Neuron (in vitro differentiated cells): ENCODE results near the gene PRLR.
"Not testable (repeated sequence)": the region's sequence is repeated elsewhere in the genome, so short reads cannot be mapped to it uniquely, and the experiment has no call there.

ENCODE experiments used
- H2AFZ ChIP-seq: one replicate; pipeline ENCODE4 v1.6.1; 2013; ENCODE audit warnings: low read depth, mild to moderate bottlenecking, inconsistent platforms, low read length, moderate library complexity
- H3K27me3 ChIP-seq: one replicate; pipeline ENCODE4 v1.6.1; 2013; ENCODE audit warnings: low read length; ENCODE audit not compliant: insufficient read depth
- H3K36me3 ChIP-seq: one replicate; pipeline ENCODE4 v1.6.1; 2013; ENCODE audit warnings: low read length; ENCODE audit not compliant: insufficient read depth
- H3K4me1 ChIP-seq: one replicate; pipeline ENCODE4 v1.6.1; 2013; ENCODE audit warnings: low read length; ENCODE audit not compliant: insufficient read depth
- H3K4me3 ChIP-seq: 2 replicates; pipeline ENCODE4 v1.5.1; 2013; ENCODE audit warnings: mild to moderate bottlenecking, low read length, moderate library complexity
- H3K9me3 ChIP-seq: one replicate; pipeline ENCODE4 v1.6.1; 2013; ENCODE audit warnings: low read length

Gene PRLR

DNA sequence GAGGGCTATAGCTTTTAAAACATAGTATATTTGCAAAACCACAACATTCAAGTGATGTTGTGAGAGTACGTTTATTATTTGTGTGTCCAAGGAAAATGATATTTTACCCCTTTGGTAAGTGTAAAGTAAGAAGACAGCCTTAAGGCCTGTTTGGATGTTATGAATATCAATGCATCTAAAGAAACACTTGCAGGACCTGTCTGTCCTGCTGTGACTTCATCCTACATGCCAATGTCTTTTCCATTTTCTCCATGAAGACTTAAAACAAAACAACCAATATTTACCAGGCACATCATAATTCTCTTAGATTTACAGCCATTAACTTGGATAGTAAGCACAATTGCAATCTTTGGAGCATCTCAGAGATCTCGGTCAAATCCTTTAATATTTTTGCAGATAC is 29.0 kb downstream of the PRLR start:
- H3K9me3 ChIP-seq: no peaks in the 10 kb centered on the region
- no peaks in the 10 kb centered on the region for H3K27me3 ChIP-seq
- no peak overlapping the region for H3K4me3 ChIP-seq
- H3K36me3 ChIP-seq: no peaks in the 10 kb centered on the region
- no peak overlapping the region for H2AFZ ChIP-seq
- peaks cover 4% of the 10 kb centered on the region for H3K4me1 ChIP-seq

DNA sequence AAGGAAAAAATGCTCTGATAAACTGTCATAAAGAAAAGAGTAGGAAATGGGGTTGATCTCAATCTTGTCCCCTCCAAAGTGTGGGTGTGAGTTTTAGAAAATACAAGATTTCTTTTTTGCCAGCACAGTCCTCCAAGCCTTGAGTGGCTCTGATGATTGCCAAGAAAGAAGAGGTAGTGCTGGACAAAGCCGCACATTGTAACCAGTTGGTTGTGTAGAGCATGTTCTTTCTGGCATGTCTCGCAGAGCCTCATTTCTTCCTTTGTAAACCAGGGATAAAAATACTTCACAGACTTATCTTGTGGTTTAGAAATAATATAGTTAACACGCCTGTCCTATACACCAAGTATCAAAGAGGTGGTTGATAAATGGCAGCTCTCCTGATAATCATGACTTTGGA is 30.4 kb downstream of the PRLR start:
- H3K27me3 ChIP-seq: no peaks in the 10 kb centered on the region
- no peak overlapping the region for H2AFZ ChIP-seq
- H3K36me3 ChIP-seq: no peaks in the 10 kb centered on the region
- no peaks in the 10 kb centered on the region for H3K9me3 ChIP-seq
- peaks cover 4% of the 10 kb centered on the region for H3K4me1 ChIP-seq
- H3K4me3 ChIP-seq: no peak overlapping the region

DNA sequence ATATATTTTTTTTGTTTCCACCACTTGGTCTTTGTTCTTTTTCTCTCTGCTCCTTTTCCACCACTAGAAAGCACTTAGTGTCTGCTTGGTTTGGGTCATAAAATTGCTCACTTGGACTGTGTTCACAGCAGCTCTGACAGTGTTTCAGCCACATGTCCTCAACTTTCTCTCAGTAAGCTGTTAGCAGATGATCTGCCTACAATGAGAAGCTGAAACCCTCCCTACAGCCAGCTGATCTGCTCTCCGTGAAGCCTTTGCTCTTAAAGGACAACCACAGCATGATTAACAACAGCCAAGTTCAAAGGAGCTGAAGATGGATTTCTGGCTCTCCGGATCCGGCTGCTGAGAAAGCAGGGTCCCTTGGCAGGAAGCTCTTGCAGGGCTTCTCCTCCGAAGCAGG is 31.6 kb downstream of the PRLR start:
- Histone ChIP-seq H3K4me1 (peaks cover 4% of the 10 kb centered on the region), H2AFZ (peak overlapping the region; percentile 27), H3K36me3 (no peaks in the 10 kb centered on the region), H3K27me3 (no peaks in the 10 kb centered on the region), H3K4me3 (no peak overlapping the region), H3K9me3 (no peaks in the 10 kb centered on the region)

DNA sequence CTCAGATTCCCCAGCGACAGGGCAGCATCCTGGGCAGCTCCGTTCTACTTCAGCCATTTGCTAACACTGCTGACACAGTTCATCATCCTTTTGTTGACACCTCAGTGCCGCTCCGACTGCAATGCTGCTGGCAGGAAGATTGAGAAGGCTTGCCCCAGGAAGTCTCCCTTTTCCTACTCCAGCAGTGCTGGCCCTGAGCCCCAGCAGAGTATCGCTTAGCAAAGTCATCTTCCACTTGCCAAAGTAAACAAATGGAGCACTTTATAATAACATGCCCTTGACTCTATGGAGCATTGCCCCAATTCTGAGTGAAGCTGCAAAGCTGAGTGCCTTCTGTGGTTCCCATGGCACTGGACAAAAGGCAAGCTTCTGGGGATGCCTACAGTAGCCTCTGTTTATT is 32.2 kb downstream of the PRLR start:
- no peak overlapping the region for H3K4me3 ChIP-seq
- no peaks in the 10 kb centered on the region for H3K9me3 ChIP-seq
- H3K27me3 ChIP-seq: no peaks in the 10 kb centered on the region
- H3K4me1 ChIP-seq: peaks cover 4% of the 10 kb centered on the region
- no peaks in the 10 kb centered on the region for H3K36me3 ChIP-seq
- no peak overlapping the region for H2AFZ ChIP-seq

DNA sequence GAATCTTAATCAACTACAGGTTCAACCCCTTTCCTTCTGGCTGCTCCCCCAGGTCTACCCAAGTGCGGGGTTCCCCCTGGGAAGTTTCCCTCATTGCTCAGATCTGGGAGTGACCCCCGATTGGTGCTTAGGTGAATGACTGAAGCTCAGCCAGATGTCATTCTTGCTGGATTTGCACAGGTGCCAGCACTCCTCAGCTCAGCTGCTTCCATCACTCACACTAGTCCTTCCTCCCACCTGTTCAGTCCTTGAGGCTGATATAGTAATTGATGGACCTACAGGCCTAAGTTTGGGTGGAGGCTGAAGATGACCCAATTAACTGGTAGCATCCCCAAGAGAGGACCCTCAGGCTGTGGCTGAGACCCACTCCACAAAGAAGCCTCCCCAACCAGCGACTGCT is 32.9 kb downstream of the PRLR start:
- no peak overlapping the region for H2AFZ ChIP-seq
- H3K9me3 ChIP-seq: no peaks in the 10 kb centered on the region
- no peaks in the 10 kb centered on the region for H3K27me3 ChIP-seq
- peaks cover 4% of the 10 kb centered on the region for H3K4me1 ChIP-seq
- no peaks in the 10 kb centered on the region for H3K36me3 ChIP-seq
- H3K4me3 ChIP-seq: no peak overlapping the region

DNA sequence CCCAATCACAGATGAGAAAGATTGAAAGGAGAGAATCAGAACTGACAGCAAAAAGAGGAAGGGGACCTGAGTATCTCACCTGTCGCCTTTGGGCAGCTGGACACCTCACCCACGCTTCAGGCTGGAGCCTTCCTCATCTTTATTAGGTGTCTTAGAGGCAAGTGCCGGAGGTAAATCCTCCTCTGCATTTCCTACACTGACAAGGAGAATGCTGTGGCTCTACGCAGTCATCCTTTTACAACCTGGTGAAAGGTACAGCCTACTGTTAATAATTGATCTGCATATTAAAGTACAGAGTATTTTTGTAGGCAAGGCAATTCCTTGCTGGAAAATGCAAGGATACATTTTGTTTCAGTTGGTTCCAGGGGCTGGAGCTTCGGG is 34.8 kb downstream of the PRLR start:
- Histone ChIP-seq H3K9me3 (no peaks in the 10 kb centered on the region), H3K4me3 (no peak overlapping the region), H3K36me3 (no peaks in the 10 kb centered on the region), H3K27me3 (no peaks in the 10 kb centered on the region), H2AFZ (no peak overlapping the region), H3K4me1 (peaks cover 4% of the 10 kb centered on the region)

DNA sequence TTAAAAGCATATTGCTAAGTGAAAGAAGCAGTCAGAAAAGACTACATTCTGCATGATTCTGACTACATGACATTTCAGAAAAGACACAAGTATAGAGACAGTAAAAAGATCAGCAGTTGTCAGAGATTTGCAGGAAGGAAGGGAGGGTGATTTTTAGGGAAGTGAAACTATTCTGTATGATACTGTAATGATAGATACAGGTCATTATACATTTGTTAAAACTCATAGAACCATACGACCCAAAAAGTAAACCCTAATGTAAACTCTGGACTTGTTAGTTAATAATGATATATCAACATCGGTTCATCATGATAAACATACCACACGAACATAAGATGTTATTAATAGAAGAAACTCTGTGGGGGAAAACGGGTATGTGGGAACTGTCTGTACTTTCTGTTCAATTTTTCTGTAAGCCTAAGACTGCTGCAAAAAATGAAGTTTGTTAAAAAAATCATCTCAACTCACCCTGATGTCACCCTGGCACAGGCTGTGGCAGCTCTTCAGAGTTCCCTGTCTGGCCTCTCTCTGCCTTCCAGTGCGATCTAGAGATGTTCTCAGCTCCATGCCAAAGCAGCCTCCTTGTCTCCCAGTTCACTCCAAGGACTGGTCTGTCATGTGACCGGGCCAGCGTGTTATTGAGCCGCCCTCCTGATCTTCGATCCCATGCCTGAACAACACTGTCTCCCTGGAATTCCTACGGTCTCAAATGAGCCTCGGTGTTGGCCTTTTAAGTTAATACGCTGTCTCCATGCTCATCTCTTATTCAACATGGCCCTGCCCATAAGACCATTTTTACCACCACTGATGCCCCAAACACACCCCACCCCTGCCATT is 35.4 kb downstream of the PRLR start:
- H3K4me3 ChIP-seq: no peak overlapping the region
- H3K9me3 ChIP-seq: no peaks in the 10 kb centered on the region
- no peak overlapping the region for H2AFZ ChIP-seq
- H3K27me3 ChIP-seq: no peaks in the 10 kb centered on the region
- peaks cover 4% of the 10 kb centered on the region for H3K4me1 ChIP-seq
- no peaks in the 10 kb centered on the region for H3K36me3 ChIP-seq

DNA sequence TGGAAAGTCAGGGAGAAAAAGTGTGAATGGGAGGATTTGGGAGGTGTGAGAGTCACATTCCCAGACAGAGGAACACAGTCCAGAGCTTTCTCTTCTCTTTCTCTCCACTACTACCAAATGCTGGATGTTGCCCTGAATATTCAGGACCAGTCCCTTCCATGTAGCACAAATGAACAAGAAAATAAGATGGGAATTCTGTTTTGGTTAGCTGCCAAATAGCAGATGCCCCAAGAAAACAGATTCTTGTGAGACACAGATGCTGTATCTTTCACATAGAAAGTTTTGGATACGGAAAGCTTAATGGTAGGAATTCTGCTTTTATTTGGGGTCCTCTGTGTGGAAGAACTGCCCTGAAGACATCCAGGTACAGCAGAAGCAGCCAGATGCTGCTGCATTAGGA is 37.8 kb downstream of the PRLR start:
- Histone ChIP-seq H3K4me1 (no peaks in the 10 kb centered on the region), H3K9me3 (no peaks in the 10 kb centered on the region), H3K4me3 (no peak overlapping the region), H2AFZ (no peak overlapping the region), H3K36me3 (no peaks in the 10 kb centered on the region), H3K27me3 (peaks cover 3% of the 10 kb centered on the region)

DNA sequence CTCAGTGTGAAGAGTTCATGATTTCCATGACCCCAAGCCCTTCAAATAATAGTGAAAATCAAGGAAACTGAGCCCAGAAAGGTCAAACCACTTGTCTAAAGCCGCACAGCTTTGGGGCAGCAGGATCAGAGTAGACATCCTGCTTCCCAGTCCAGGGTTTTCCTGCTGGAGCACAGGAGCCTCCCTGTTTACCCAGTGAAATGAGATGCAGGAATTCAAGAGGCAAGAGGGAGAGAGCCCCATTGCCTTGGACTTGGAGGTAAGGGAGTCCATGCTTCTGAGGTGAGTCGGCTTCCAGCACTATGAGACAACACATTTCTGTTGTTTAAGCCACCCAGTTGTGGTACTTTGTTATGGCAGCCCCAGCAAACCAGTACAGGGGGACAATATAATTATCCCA is 40.5 kb downstream of the PRLR start:
- H3K36me3 ChIP-seq, H3K9me3 ChIP-seq, H3K27me3 ChIP-seq: not testable (repeated sequence)

DNA sequence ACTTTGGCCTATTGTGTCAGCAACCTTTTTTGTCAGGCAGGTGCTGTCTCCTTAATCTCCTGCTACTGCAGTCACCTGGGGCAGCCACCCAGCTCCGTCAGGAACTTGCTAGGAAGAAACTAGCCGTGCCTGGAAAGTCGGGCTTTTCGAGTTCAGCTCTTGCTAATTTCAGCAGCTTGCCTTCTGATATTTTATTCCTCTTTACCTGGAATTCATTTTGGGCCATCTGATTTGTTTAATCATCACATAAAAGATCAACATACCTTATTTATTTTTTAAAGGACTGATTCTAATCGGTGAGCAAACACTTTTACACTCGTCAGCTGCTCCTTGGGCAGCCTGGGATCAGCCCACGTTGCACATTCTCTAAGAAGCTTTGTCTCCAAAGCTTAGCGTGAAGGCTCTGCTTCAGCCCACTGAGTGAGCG is 42.2 kb downstream of the PRLR start:
- Histone ChIP-seq H3K36me3 (no peaks in the 10 kb centered on the region), H3K27me3 (peaks cover 3% of the 10 kb centered on the region), H3K4me3 (no peak overlapping the region), H3K9me3 (no peaks in the 10 kb centered on the region), H3K4me1 (no peaks in the 10 kb centered on the region), H2AFZ (no peak overlapping the region)

More for the DNA sequence above, 40.5 kb downstream of the PRLR start:
- H3K4me3 ChIP-seq, H2AFZ ChIP-seq, H3K4me1 ChIP-seq: not testable (repeated sequence)

DNA sequence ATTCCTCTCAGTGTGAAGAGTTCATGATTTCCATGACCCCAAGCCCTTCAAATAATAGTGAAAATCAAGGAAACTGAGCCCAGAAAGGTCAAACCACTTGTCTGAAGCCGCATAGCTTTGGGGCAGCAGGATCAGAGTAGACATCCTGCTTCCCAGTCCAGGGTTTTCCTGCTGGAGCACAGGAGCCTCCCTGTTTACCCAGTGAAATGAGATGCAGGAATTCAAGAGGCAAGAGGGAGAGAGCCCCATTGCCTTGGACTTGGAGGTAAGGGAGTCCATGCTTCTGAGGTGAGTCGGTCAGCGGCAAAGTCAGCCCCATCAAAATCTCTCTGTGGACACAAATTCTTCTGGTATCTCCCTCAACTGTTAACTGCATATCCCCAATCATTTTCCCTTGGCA is 42.7 kb downstream of the PRLR start:
- H3K4me3 ChIP-seq, H3K27me3 ChIP-seq, H3K9me3 ChIP-seq, H3K4me1 ChIP-seq, H3K36me3 ChIP-seq, H2AFZ ChIP-seq: not testable (repeated sequence)

DNA sequence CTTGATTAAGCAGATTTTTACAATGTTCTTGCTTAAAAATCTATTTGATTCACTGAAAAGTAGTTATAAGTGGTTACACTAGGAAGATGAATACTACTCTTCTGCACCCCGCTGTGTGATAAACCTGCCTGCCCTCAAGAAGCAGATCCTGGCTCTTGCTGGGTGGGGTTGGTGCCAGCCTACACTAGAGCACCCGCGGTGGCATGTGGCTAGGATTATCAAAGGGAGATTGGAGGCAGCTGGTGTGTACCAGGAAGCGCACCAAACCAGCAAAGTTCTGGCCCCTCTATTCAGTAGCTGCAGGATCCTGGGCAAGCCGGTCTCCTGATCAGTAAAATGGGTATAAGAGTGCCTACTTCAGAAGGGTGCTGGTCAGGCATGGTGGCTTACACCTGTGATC is 43.5 kb downstream of the PRLR start:
- Histone ChIP-seq H3K4me1 (no peaks in the 10 kb centered on the region), H3K4me3 (no peak overlapping the region), H2AFZ (no peak overlapping the region), H3K27me3 (peaks cover 3% of the 10 kb centered on the region), H3K9me3 (no peaks in the 10 kb centered on the region), H3K36me3 (no peaks in the 10 kb centered on the region)

DNA sequence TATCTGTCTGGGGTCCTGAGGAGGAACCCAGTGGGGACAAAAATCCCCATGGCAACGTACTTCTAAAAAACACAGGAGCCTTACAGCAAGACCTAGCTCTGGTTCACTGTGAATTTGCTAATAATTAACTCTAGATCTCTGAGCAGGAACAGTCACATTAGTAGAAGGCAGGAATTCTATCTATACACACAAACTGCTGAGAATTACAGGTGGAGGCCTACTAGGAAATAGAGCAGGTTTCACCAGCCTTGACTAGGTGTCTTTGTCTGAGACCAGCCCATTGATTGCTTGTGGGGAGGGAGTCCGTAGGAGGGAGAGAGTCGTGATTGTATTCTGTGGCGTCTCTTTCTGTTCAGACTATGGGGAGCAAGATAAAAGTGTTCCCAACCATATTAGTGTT is 44.8 kb downstream of the PRLR start:
- Histone ChIP-seq H3K27me3 (peaks cover 3% of the 10 kb centered on the region), H3K4me1 (no peaks in the 10 kb centered on the region)

DNA sequence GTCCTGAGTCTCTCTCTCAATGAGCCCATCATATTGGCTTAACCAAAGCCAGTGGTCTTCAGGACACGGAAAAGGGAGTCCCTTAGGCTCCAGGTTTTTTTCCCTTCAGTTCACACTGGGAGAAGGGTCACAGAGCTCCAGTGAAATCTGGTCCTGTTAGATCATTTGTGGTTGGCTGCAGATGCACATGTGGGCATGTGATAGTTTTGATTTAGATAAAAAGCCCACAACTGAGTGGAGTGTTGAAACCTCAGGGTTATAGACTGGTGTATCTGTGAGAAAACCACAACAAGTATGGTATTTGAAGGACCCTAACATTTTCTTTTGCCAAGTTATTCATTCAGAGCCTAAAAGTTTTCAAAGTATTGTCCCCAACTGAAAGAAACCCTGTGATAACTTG is 46.7 kb downstream of the PRLR start:
- peaks cover 3% of the 10 kb centered on the region for H3K27me3 ChIP-seq
- H3K4me1 ChIP-seq: no peaks in the 10 kb centered on the region
- H2AFZ ChIP-seq: no peak overlapping the region
- H3K4me3 ChIP-seq: no peak overlapping the region
- H3K36me3 ChIP-seq: no peaks in the 10 kb centered on the region
- no peaks in the 10 kb centered on the region for H3K9me3 ChIP-seq

More for the DNA sequence above, 44.8 kb downstream of the PRLR start:
- H2AFZ ChIP-seq: no peak overlapping the region
- H3K36me3 ChIP-seq: no peaks in the 10 kb centered on the region
- no peaks in the 10 kb centered on the region for H3K9me3 ChIP-seq
- H3K4me3 ChIP-seq: no peak overlapping the region
